DMS 273 (cell line): ENCODE data around the gene PTPRT.

Experiments
- DNase-seq: peaks from one replicate; lab custom pipeline; 2025; ENCODE audit not compliant: unreplicated experiment; lab: John Stamatoyannopoulos, UW

PTPRT gene

GRCh38 chr20:42740226-42740870 lies 449.4 kb downstream of the PTPRT start:
- DNase-seq, result peak; percentile 20

- DNase-seq, result peak; percentile 29
Measured at GRCh38 chr20:42739683-42740082, 450.0 kb downstream of the PTPRT start.

- DNase-seq, result no peak
Measured at GRCh38 chr20:42735539-42735938, 454.2 kb downstream of the PTPRT start.

- peak; percentile 27 for DNase-seq
Measured at GRCh38 chr20:42734660-42735368, 454.9 kb downstream of the PTPRT start.

- no peak for DNase-seq
Measured at GRCh38 chr20:42721923-42722322, 467.8 kb downstream of the PTPRT start.

GRCh38 chr20:42714298-42715141 lies 475.2 kb downstream of the PTPRT start:
- DNase-seq, result no peak

GRCh38 chr20:42708266-42708665 lies 481.4 kb downstream of the PTPRT start:
- no peak for DNase-seq

- DNase-seq, result peak; percentile 22
Measured at GRCh38 chr20:42706759-42707158, 482.9 kb downstream of the PTPRT start.

GRCh38 chr20:42705550-42705949 lies 484.2 kb downstream of the PTPRT start:
- no peak for DNase-seq

- no peak for DNase-seq
Measured at GRCh38 chr20:42703744-42704143, 486.0 kb downstream of the PTPRT start.

- DNase-seq, result no peak
Measured at GRCh38 chr20:42701948-42702347, 487.8 kb downstream of the PTPRT start.

GRCh38 chr20:42700372-42700771 lies 489.3 kb downstream of the PTPRT start:
- DNase-seq, result no peak

GRCh38 chr20:42697962-42698361 lies 491.7 kb downstream of the PTPRT start:
- DNase-seq, result no peak

- no peak for DNase-seq
Measured at GRCh38 chr20:42690842-42691437, 498.8 kb downstream of the PTPRT start.

GRCh38 chr20:42688576-42688975 lies 501.1 kb downstream of the PTPRT start:
- no peak for DNase-seq

- no peak for DNase-seq
Measured at GRCh38 chr20:42686057-42686456, 503.6 kb downstream of the PTPRT start.

GRCh38 chr20:42678895-42679294 lies 510.8 kb downstream of the PTPRT start:
- DNase-seq, result peak; percentile 30

GRCh38 chr20:42656130-42656529 lies 533.6 kb downstream of the PTPRT start:
- DNase-seq, result no peak

- no peak for DNase-seq
Measured at GRCh38 chr20:42652266-42652665, 537.4 kb downstream of the PTPRT start.

- DNase-seq, result no peak
Measured at GRCh38 chr20:42650191-42650746, 539.4 kb downstream of the PTPRT start.

GRCh38 chr20:42649748-42650147 lies 540.0 kb downstream of the PTPRT start:
- no peak for DNase-seq
